Panc1 (cell line): Measurements from ENCODE around the gene PARVG. TPM values are rescaled to one million over a fixed set of nuclear protein-coding genes. Genes with fewer than 3 reads are reported as not detected.

Experiments
- ATAC-seq: fragments of 200-7000 bp; cut with Tn5 transposase; 2 replicates; pipeline ENCODE4 v1.9.1; 2020; ENCODE audit warnings: mild to moderate bottlenecking, moderate library complexity
- BruUV-seq: library from RNA; stranded (reverse); fragments of 400-500 nt; replicated peaks from 2 replicates; lab custom pipeline; 2021; lab: Mats Ljungman, UMichigan
- CTCF ChIA-PET: fragments of 300-600 bp; sonication (Branson Sonifier 250); formaldehyde crosslinking; loops from one replicate; lab custom pipeline; 2022; ENCODE audit warnings: antibody characterized with exemption; lab: Charles Lee
- POLR2A ChIA-PET: fragments of 300-600 bp; sonication (Branson Sonifier 250); formaldehyde crosslinking; loops from one replicate; lab custom pipeline; 2022; ENCODE audit warnings: antibody characterized with exemption; lab: Charles Lee
- DNase-seq: peaks from one replicate; pipeline ENCODE4 v3.0.0-alpha.2; 2010; ENCODE audit warnings: low read depth, low spot score
- H3K27ac ChIP-seq: 2 replicates; pipeline ENCODE4 v1.5.1; 2011; ENCODE audit warnings: mild to moderate bottlenecking, low read length, inconsistent platforms
- H3K27me3 ChIP-seq: fragments of 200-500 bp; sonication (Bioruptor generic); 2 replicates; pipeline ENCODE4 v1.6.0; 2014; ENCODE audit warnings: low read length, inconsistent platforms; ENCODE audit not compliant: control insufficient read depth, insufficient read depth
- H3K36me3 ChIP-seq: fragments of 200-500 bp; sonication (Bioruptor generic); 2 replicates; pipeline ENCODE4 v1.5.1; 2014; ENCODE audit warnings: inconsistent platforms, mild to moderate bottlenecking, low read length, moderate library complexity; ENCODE audit not compliant: control insufficient read depth, insufficient read depth
- H3K4me1 ChIP-seq: 2 replicates; pipeline ENCODE4 v1.5.1; 2011; ENCODE audit warnings: inconsistent platforms, mild to moderate bottlenecking, low read length, moderate library complexity; ENCODE audit not compliant: control insufficient read depth, insufficient read depth
- H3K4me3 ChIP-seq, 2 experiments: 2 replicates each; pipeline ENCODE4 v1.5.1; 2011 to 2012; ENCODE audit warnings: low read depth in 2 of 2, low read length in 2 of 2, mild to moderate bottlenecking in 2 of 2, inconsistent platforms in 1 of 2, moderate library complexity in 1 of 2
- H3K9me3 ChIP-seq: fragments of 200-500 bp; sonication (Bioruptor generic); 2 replicates; pipeline ENCODE4 v1.5.1; 2014; ENCODE audit warnings: low read depth, mild to moderate bottlenecking, inconsistent platforms, low read length, moderate library complexity; ENCODE audit not compliant: control insufficient read depth, insufficient read depth
- CTCF ChIP-seq: fragments of 450-650 bp; IDR thresholded peaks from 2 replicates; pipeline ENCODE4 v1.5.1; 2017; ENCODE audit warnings: mild to moderate bottlenecking
- POLR2AphosphoS5 ChIP-seq: IDR thresholded peaks from 2 replicates; pipeline ENCODE4 v1.6.1; 2012; ENCODE audit warnings: mild to moderate bottlenecking, low read depth, low read length, moderate library complexity
- REST ChIP-seq, 2 experiments: IDR thresholded peaks; 2 replicates each; pipeline ENCODE4 v1.6.1; 2011 to 2012; ENCODE audit warnings: low read depth in 2 of 2, control low read depth in 1 of 2, low read length in 1 of 2, mild to moderate bottlenecking in 1 of 2, moderate library complexity in 1 of 2; ENCODE audit not compliant: insufficient read depth in 1 of 2
- SIN3A ChIP-seq: IDR thresholded peaks from 2 replicates; pipeline ENCODE4 v1.6.1; 2012; ENCODE audit warnings: low read depth, mild to moderate bottlenecking, low read length, moderate library complexity, borderline replicate concordance; ENCODE audit not compliant: insufficient read depth
- TCF7L2 ChIP-seq: IDR thresholded peaks from 2 replicates; pipeline ENCODE4 v1.6.1; 2011; ENCODE audit warnings: mild to moderate bottlenecking, low read depth, low read length, inconsistent platforms
- in situ Hi-C: cut with HindIII; loops from 2 replicates; pipeline ENCODE4 v1.10.0; 2016; ENCODE audit warnings: low sequenced_read_pairs, low pct_unique_long_range_greater_than_20kb
- intact Hi-C: fragments of 100-400 bp; cut with micrococcal nuclease; formaldehyde crosslinking; loops from one replicate; pipeline ENCODE4 v1.10.0; 2022; ENCODE audit not compliant: unreplicated experiment
- total RNA-seq: library from RNA; stranded (reverse); gene quantifications from one replicate; pipeline ENCODE4 v1.2.1, GENCODE V29; 2021; ENCODE audit not compliant: unreplicated experiment

PARVG gene
- total RNA-seq, 1 experiment from 2014 or later = 0.21 TPM

DNA sequence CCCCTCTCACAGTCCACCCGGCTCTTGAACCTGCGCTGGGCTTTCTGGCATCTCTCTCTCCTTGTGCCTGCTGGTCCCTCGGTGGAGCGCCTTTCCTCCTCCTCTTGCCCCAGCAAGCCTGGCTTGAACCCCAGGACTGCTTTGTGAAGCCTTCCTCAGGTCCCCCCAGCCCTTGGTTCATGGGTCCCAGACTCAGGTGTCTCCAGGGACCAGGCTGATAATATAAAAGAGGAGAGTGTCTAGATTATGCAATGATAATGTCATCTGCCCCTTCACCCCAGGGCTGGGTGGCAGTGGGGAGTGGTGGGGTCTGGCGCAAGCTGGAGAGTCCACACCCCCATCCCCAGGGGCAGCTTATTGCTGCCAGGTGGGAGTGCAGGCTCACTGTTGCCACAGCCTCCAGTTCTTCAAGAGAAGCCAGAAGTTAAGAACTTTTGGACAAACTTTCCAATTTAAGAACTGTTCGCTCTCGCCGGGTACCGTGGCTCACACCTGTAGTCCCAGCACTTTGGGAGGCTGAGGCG lies 36.6 kb upstream of the PARVG start:
- Histone ChIP-seq H3K27me3 (no peaks in the 10 kb centered on the region), H3K36me3 (no peaks in the 10 kb centered on the region), H3K9me3 (no peaks in the 10 kb centered on the region), H3K4me3 (no peak overlapping the region), H3K27ac (no peak overlapping the region), H3K4me1 (no peaks in the 10 kb centered on the region)
- CTCF ChIA-PET = no interaction called here
- intact Hi-C loops (no loop called here), in situ Hi-C loops (no loop called here)
- no TSS peak for BruUV-seq
- DNase-seq = no peak
- POLR2A ChIA-PET = no interaction called here
- TF ChIP-seq SIN3A = no peak
- no peak for TF ChIP-seq POLR2AphosphoS5
- TF ChIP-seq CTCF = no peak
- no peak for TF ChIP-seq TCF7L2
- TF ChIP-seq REST (IDR thresholded peaks at IDR 0.05; ENCODE audit: insufficient read depth in 1 of 2, low read depth in 2 of 2, low read length in 1 of 2) = no peak
- no peak for ATAC-seq

GRCh38 chr22:44145544-44145943 lies 35.2 kb upstream of the PARVG start:
- Histone ChIP-seq H3K4me1 (no peaks in the 10 kb centered on the region), H3K27me3 (no peaks in the 10 kb centered on the region), H3K27ac (no peak overlapping the region), H3K9me3 (no peaks in the 10 kb centered on the region), H3K4me3 (no peak overlapping the region), H3K36me3 (no peaks in the 10 kb centered on the region)
- no peak for DNase-seq
- ChIA-PET CTCF (no interaction called here), POLR2A (no interaction called here)
- TF ChIP-seq CTCF (no peak), TCF7L2 (no peak), SIN3A (no peak), POLR2AphosphoS5 (no peak), REST (IDR thresholded peaks at IDR 0.05; ENCODE audit: insufficient read depth in 1 of 2, low read depth in 2 of 2, low read length in 1 of 2) (no peak)
- no TSS peak for BruUV-seq
- in situ Hi-C loops (no loop called here), intact Hi-C loops (no loop called here)
- no peak for ATAC-seq
